OCI-LY7 (cell line): ENCODE results near the gene KCNQ5.

ENCODE experiments used
- EZH2phosphoT487 ChIP-seq: fragments of 200-600 bp; sonication (generic); IDR thresholded peaks from 2 replicates; pipeline ENCODE4 v1.6.1; 2018; ENCODE audit warnings: low read depth, borderline replicate concordance, mild to moderate bottlenecking, mixed run types, antibody characterized with exemption, low read length, moderate library complexity, mixed read lengths
- TF ChIP-seq, protein P1 (sequence below): fragments of 200-600 bp; sonication (generic); conservative IDR thresholded peaks from 2 replicates; pipeline ENCODE4 v1.5.1; 2014; ENCODE audit warnings: mild to moderate bottlenecking, antibody characterized with exemption, low read length, moderate library complexity, mixed read lengths

GRCh38 chr6:72588155-72588554, 33.7 kb upstream of the KCNQ5 start:
- TF ChIP-seq, protein P1, sequence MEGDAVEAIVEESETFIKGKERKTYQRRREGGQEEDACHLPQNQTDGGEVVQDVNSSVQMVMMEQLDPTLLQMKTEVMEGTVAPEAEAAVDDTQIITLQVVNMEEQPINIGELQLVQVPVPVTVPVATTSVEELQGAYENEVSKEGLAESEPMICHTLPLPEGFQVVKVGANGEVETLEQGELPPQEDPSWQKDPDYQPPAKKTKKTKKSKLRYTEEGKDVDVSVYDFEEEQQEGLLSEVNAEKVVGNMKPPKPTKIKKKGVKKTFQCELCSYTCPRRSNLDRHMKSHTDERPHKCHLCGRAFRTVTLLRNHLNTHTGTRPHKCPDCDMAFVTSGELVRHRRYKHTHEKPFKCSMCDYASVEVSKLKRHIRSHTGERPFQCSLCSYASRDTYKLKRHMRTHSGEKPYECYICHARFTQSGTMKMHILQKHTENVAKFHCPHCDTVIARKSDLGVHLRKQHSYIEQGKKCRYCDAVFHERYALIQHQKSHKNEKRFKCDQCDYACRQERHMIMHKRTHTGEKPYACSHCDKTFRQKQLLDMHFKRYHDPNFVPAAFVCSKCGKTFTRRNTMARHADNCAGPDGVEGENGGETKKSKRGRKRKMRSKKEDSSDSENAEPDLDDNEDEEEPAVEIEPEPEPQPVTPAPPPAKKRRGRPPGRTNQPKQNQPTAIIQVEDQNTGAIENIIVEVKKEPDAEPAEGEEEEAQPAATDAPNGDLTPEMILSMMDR, result no peak
- no peak for TF ChIP-seq EZH2phosphoT487
